Measurements from ENCODE around the gene KCNC4. TPM values are rescaled to one million over a fixed set of nuclear protein-coding genes. Genes with fewer than 3 reads are reported as not detected.

KCNC4 gene
- polyA plus RNA-seq, 2 of the 4 experiments (the other 2 are of a cell fraction): 1.1 to 2.4 TPM

GRCh38 chr1:110200666-110201065 lies 9.4 kb upstream of the KCNC4 start:
- no peak for TF ChIP-seq FOSB (CRISPR knock-in tag; IDR thresholded peaks at IDR 0.05)
- TF ChIP-seq EHF (CRISPR knock-in tag; IDR thresholded peaks at IDR 0.05): no peak
- no peak for TF ChIP-seq RCOR1 (IDR thresholded peaks at IDR 0.05; ENCODE audit: low read depth, low read length)
- no peak for TF ChIP-seq POLR2A (IDR thresholded peaks at IDR 0.05; ENCODE audit: low read length)
- no peak for TF ChIP-seq ESRRA (IDR thresholded peaks at IDR 0.05; ENCODE audit: borderline replicate concordance, low read length)
- no peak for TF ChIP-seq MAX (IDR thresholded peaks at IDR 0.05)
- no peak for TF ChIP-seq RAD21 (conservative IDR thresholded peaks at IDR 0.05 in 1 of 2, IDR thresholded peaks at IDR 0.05 in 1 of 2)
- TF ChIP-seq HOXA7 (CRISPR knock-in tag; IDR thresholded peaks at IDR 0.05): no peak
- no peak for TF ChIP-seq ATOH8 (CRISPR knock-in tag; IDR thresholded peaks at IDR 0.05; ENCODE audit: low read depth)
- TF ChIP-seq PBX3 (IDR thresholded peaks at IDR 0.05): no peak
- no peak for TF ChIP-seq RNF2 (IDR thresholded peaks at IDR 0.05; ENCODE audit: borderline replicate concordance, low read depth)
- TF ChIP-seq KDM1A (IDR thresholded peaks at IDR 0.05; ENCODE audit: low read depth): no peak
- TF ChIP-seq HOXB5 (CRISPR knock-in tag; IDR thresholded peaks at IDR 0.05): no peak
- no peak for TF ChIP-seq CTCF (IDR thresholded peaks at IDR 0.05)
- no peak for TF ChIP-seq ZFP36 (IDR thresholded peaks at IDR 0.05; ENCODE audit: borderline replicate concordance, partially characterized antibody)
- TF ChIP-seq ZSCAN20 (CRISPR knock-in tag; IDR thresholded peaks at IDR 0.05): no peak
- no peak for TF ChIP-seq CBX2 (IDR thresholded peaks at IDR 0.05; ENCODE audit: borderline replicate concordance, low read depth)
- no peak for TF ChIP-seq CHD4 (IDR thresholded peaks at IDR 0.05; ENCODE audit: borderline replicate concordance)
- TF ChIP-seq POLR2AphosphoS2 (conservative IDR thresholded peaks at IDR 0.05; ENCODE audit: low read length): no peak
- Histone ChIP-seq H3K9me3 (no peaks in the 10 kb centered on the region), H3K27ac (no peak overlapping the region), H3K4me2 (no peak overlapping the region), H3K4me1 (peaks cover 11% of the 10 kb centered on the region), H3K4me3 (no peak overlapping the region)
- CTCF ChIA-PET: interaction anchor here (0.9 to 16.7 kb wide), 8 partner anchors 12 to 294 kb away, joined by 3 to 354 read pairs (median 16); partner anchors contain the start of gene PROK1
- ATAC-seq: no peak
- WGBS (ENCODE audit: missing lambda C conversion rate): 70% methylated on average over 14 of the region's 14 CpGs
- DNase-seq (ENCODE audit: low read depth in 1 of 2, low spot score in 1 of 2): no peak
- no peak for FAIRE-seq
- POLR2A ChIA-PET: no interaction called here

GRCh38 chr1:110201157-110201825 lies 8.8 kb upstream of the KCNC4 start:
- CTCF ChIA-PET: interaction anchor here (0.9 to 16.7 kb wide), 10 partner anchors 13 to 294 kb away, joined by 3 to 354 read pairs (median 9); partner anchors contain the start of gene PROK1
- H3K9me3 ChIP-seq: no peaks in the 10 kb centered on the region
- peaks cover 11% of the 10 kb centered on the region for H3K4me1 ChIP-seq
- DNase-seq (ENCODE audit: low read depth in 1 of 2, low spot score in 1 of 2): no peak
- no peak overlapping the region for H3K27ac ChIP-seq
- TF ChIP-seq TFCP2L1 (CRISPR knock-in tag; IDR thresholded peaks at IDR 0.05) (no peak), JUNB (IDR thresholded peaks at IDR 0.05) (no peak)
- no peak overlapping the region for H3K4me2 ChIP-seq
- POLR2A ChIA-PET: no interaction called here
- 73% methylated on average over 3 of the region's 10 CpGs for WGBS (ENCODE audit: missing lambda C conversion rate)
- no peak for FAIRE-seq
- no peak overlapping the region for H3K4me3 ChIP-seq
- ATAC-seq: no peak

Measured in A549 (cell line).